WI38 (cell line): ENCODE results near the gene PACRG.

Experiments
- H3K4me3 ChIP-seq: 2 replicates; pipeline ENCODE4 v1.5.1; 2011; ENCODE audit warnings: low read depth, mild to moderate bottlenecking, control low read depth, low read length
- CTCF ChIP-seq: IDR thresholded peaks from 2 replicates; pipeline ENCODE4 v1.5.1; 2012; ENCODE audit warnings: low read depth, mild to moderate bottlenecking, control low read depth, low read length

Gene PACRG

GRCh38 chr6:162699961-162700360, 27.8 kb upstream of the PACRG start:
- TF ChIP-seq CTCF, result no peak
- no peak overlapping the region for H3K4me3 ChIP-seq

GRCh38 chr6:162700966-162701365, 26.8 kb upstream of the PACRG start:
- TF ChIP-seq CTCF, result no peak
- H3K4me3 ChIP-seq, result no peak overlapping the region

- TF ChIP-seq CTCF, result no peak
Measured at GRCh38 chr6:162701551-162701950, 26.2 kb upstream of the PACRG start.

GRCh38 chr6:162702446-162702845, 25.3 kb upstream of the PACRG start:
- TF ChIP-seq CTCF, result no peak
- H3K4me3 ChIP-seq, result no peak overlapping the region

More at GRCh38 chr6:162701551-162701950, 26.2 kb upstream of the PACRG start:
- H3K4me3 ChIP-seq, result no peak overlapping the region

GRCh38 chr6:162704001-162704400, 23.8 kb upstream of the PACRG start:
- TF ChIP-seq CTCF, result no peak
- H3K4me3 ChIP-seq, result no peak overlapping the region

GRCh38 chr6:162705736-162706135, 22.0 kb upstream of the PACRG start:
- no peak overlapping the region for H3K4me3 ChIP-seq
- TF ChIP-seq CTCF, result no peak

- no peak overlapping the region for H3K4me3 ChIP-seq
- TF ChIP-seq CTCF, result no peak
Measured at GRCh38 chr6:162706232-162706631, 21.5 kb upstream of the PACRG start.
